GM12892 (cell line): ENCODE results near the gene VARS2.
"Not testable (repeated sequence)": the region's sequence is repeated elsewhere in the genome, so short reads cannot be mapped to it uniquely, and the experiment has no call there.

Experiments
- DNase-seq: peaks from one replicate; pipeline ENCODE4 v3.0.0; 2011; ENCODE audit not compliant: insufficient read length
- FAIRE-seq: peaks from 2 replicates; lab custom pipeline; 2011; peaks lifted over from hg19 to GRCh38; lab: Jason Lieb, UNC
- POLR2A ChIP-seq: IDR thresholded peaks from 2 replicates; pipeline ENCODE4 v1.6.1; 2011; ENCODE audit warnings: low read depth, low read length, control low read depth
- POLR2AphosphoS5 ChIP-seq: IDR thresholded peaks from 2 replicates; pipeline ENCODE4 v1.6.1; 2011; ENCODE audit warnings: low read depth, low read length, control low read depth
- TAF1 ChIP-seq: IDR thresholded peaks from 2 replicates; pipeline ENCODE4 v1.6.1; 2011; ENCODE audit warnings: low read depth, mild to moderate bottlenecking, control low read depth, low read length, borderline replicate concordance

Gene VARS2

GRCh38 chr6:30965140-30965601, 51.1 kb downstream of the VARS2 start:
- no peak for DNase-seq
- no peak for FAIRE-seq
- TF ChIP-seq POLR2A (no peak), TAF1 (no peak), POLR2AphosphoS5 (no peak)

- no peak for DNase-seq
- TF ChIP-seq TAF1 (no peak), POLR2A (no peak), POLR2AphosphoS5 (no peak)
- FAIRE-seq: no peak
Observed at GRCh38 chr6:30966154-30966553, 52.1 kb downstream of the VARS2 start.

GRCh38 chr6:30969171-30969570, 55.1 kb downstream of the VARS2 start:
- DNase-seq, FAIRE-seq: not testable (repeated sequence)

GRCh38 chr6:30970946-30971345, 56.9 kb downstream of the VARS2 start:
- FAIRE-seq: no peak
- TF ChIP-seq POLR2AphosphoS5 (no peak), POLR2A (no peak), TAF1 (no peak)
- no peak for DNase-seq

- TF ChIP-seq TAF1: no peak
- TF ChIP-seq POLR2A: no peak
- no peak for TF ChIP-seq POLR2AphosphoS5
- DNase-seq (no peak), FAIRE-seq (peak; percentile 36)
Observed at GRCh38 chr6:30972816-30973215, 58.8 kb downstream of the VARS2 start.

GRCh38 chr6:30974490-30975252, 60.6 kb downstream of the VARS2 start:
- TF ChIP-seq POLR2A (no peak), POLR2AphosphoS5 (no peak)
- DNase-seq (no peak), FAIRE-seq (no peak)
